IMR-90 (cell line): ENCODE measurements around the gene HRC. TPM values are rescaled to one million over a fixed set of nuclear protein-coding genes. Genes with fewer than 3 reads are reported as not detected.

Source experiments
- ATAC-seq: fragments of 200-7000 bp; cut with Tn5 transposase; 2 replicates; pipeline ENCODE4 v1.9.1; 2020; ENCODE audit warnings: low read depth, mild to moderate bottlenecking, moderate library complexity
- BruUV-seq: library from RNA; stranded (reverse); fragments of 400-500 nt; replicated peaks from 2 replicates; lab custom pipeline; 2021; lab: Mats Ljungman, UMichigan
- CTCF ChIA-PET: fragments of 300-600 bp; formaldehyde crosslinking; extraction: SDS; loops from one replicate; lab custom pipeline; 2021; ENCODE audit warnings: antibody characterized with exemption; lab: Yijun Ruan, JAX
- POLR2A ChIA-PET: fragments of 300-600 bp; sonication (Branson Sonifier 250); formaldehyde crosslinking; loops from one replicate; lab custom pipeline; 2022; ENCODE audit warnings: antibody characterized with exemption; ENCODE audit not compliant: unreplicated experiment; lab: Charles Lee
- DNase-seq: peaks from one replicate; pipeline ENCODE4 v3.0.0; 2013
- H2AFZ ChIP-seq: replicated peaks from 2 replicates; pipeline ENCODE3; 2013; ENCODE audit warnings: low read length, mild to moderate bottlenecking; ENCODE audit not compliant: poor library complexity
- H2AK5ac ChIP-seq: 2 replicates; pipeline ENCODE4 v1.6.1; 2013; ENCODE audit warnings: low read depth, low read length, inconsistent platforms
- H2AK9ac ChIP-seq: replicated peaks from 2 replicates; pipeline ENCODE3; 2013; ENCODE audit warnings: mild to moderate bottlenecking, low read depth, low read length, moderate library complexity; ENCODE audit not compliant: poor library complexity
- H2BK120ac ChIP-seq: 2 replicates; pipeline ENCODE4 v1.6.1; 2013; ENCODE audit warnings: low read depth, low read length, inconsistent platforms
- H2BK15ac ChIP-seq: 3 replicates; pipeline ENCODE4 v1.6.1; 2013; ENCODE audit warnings: low read depth, low read length, inconsistent platforms
- H2BK20ac ChIP-seq: 2 replicates; pipeline ENCODE4 v1.6.1; 2013; ENCODE audit warnings: low read depth, mild to moderate bottlenecking, inconsistent platforms, low read length, moderate library complexity
- H2BK5ac ChIP-seq: 2 replicates; pipeline ENCODE4 v1.6.1; 2013; ENCODE audit warnings: mild to moderate bottlenecking, low read depth, low read length, inconsistent platforms; ENCODE audit not compliant: poor library complexity, severe bottlenecking
- H3K14ac ChIP-seq: replicated peaks from 2 replicates; pipeline ENCODE4 v1.6.1; 2013; ENCODE audit warnings: low read depth, low read length, inconsistent platforms
- H3K18ac ChIP-seq: 2 replicates; pipeline ENCODE4 v1.6.1; 2013; ENCODE audit warnings: low read depth, low read length, control low read depth
- H3K23ac ChIP-seq: 2 replicates; pipeline ENCODE4 v1.6.1; 2013; ENCODE audit warnings: low read depth, low read length, inconsistent platforms
- H3K27ac ChIP-seq: 2 replicates; pipeline ENCODE4 v1.5.1; 2013; ENCODE audit warnings: mild to moderate bottlenecking, control low read depth, low read length; ENCODE audit not compliant: insufficient read depth
- H3K27me3 ChIP-seq: 2 replicates; pipeline ENCODE4 v1.6.1; 2013; ENCODE audit warnings: low read length; ENCODE audit not compliant: control insufficient read depth, insufficient read depth
- H3K36me3 ChIP-seq: 2 replicates; pipeline ENCODE4 v1.6.1; 2013; ENCODE audit warnings: low read length, mixed read lengths; ENCODE audit not compliant: control insufficient read depth, insufficient read depth
- H3K4ac ChIP-seq: 2 replicates; pipeline ENCODE4 v1.6.1; 2013; ENCODE audit warnings: low read depth, low read length, inconsistent platforms
- H3K4me1 ChIP-seq: 2 replicates; pipeline ENCODE4 v1.6.1; 2013; ENCODE audit warnings: low read length, mixed read lengths; ENCODE audit not compliant: control insufficient read depth, insufficient read depth
- H3K4me2 ChIP-seq: 2 replicates; pipeline ENCODE4 v1.6.1; 2013; ENCODE audit warnings: low read depth, mild to moderate bottlenecking, control low read depth, low read length, moderate library complexity
- H3K4me3 ChIP-seq: 2 replicates; pipeline ENCODE4 v1.5.1; 2013; ENCODE audit warnings: low read depth, mild to moderate bottlenecking, control low read depth, low read length, moderate library complexity; ENCODE audit not compliant: insufficient read depth
- H3K56ac ChIP-seq: 2 replicates; pipeline ENCODE4 v1.6.1; 2013; ENCODE audit warnings: low read length, inconsistent platforms; ENCODE audit not compliant: insufficient read depth; ENCODE audit errors: extremely low read depth
- H3K79me1 ChIP-seq, 2 experiments: 2 replicates each; pipeline ENCODE4 v1.6.1; 2013; ENCODE audit warnings: low read length in 2 of 2, inconsistent platforms in 1 of 2, low read depth in 1 of 2
- H3K9ac ChIP-seq: 2 replicates; pipeline ENCODE4 v1.6.1; 2013; ENCODE audit warnings: low read depth, low read length, control low read depth
- H3K9me1 ChIP-seq: 2 replicates; pipeline ENCODE4 v1.6.1; 2013; ENCODE audit warnings: low read length, inconsistent platforms; ENCODE audit not compliant: insufficient read depth
- H3K9me3 ChIP-seq: 2 replicates; pipeline ENCODE4 v1.6.1; 2013; ENCODE audit warnings: low read length; ENCODE audit not compliant: control insufficient read depth, insufficient read depth
- H4K20me1 ChIP-seq: 2 replicates; pipeline ENCODE4 v1.6.1; 2013; ENCODE audit warnings: low read length, inconsistent platforms; ENCODE audit not compliant: insufficient read depth
- H4K5ac ChIP-seq: 2 replicates; pipeline ENCODE4 v1.6.1; 2013; ENCODE audit warnings: mild to moderate bottlenecking, low read depth, low read length, control low read depth
- H4K8ac ChIP-seq, 2 experiments: 2 replicates each; pipeline ENCODE4 v1.6.1; 2013; ENCODE audit warnings: low read depth in 2 of 2, low read length in 2 of 2, control low read depth in 1 of 2, inconsistent platforms in 1 of 2
- H4K91ac ChIP-seq: 2 replicates; pipeline ENCODE4 v1.6.1; 2013; ENCODE audit warnings: low read depth, low read length, inconsistent platforms; ENCODE audit not compliant: insufficient read depth
- BHLHE40 ChIP-seq: fragments of 150-350 bp; IDR thresholded peaks from 2 replicates; pipeline ENCODE4 v1.6.1; 2016; ENCODE audit warnings: mild to moderate bottlenecking, low read depth, low read length
- CEBPB ChIP-seq: IDR thresholded peaks from 2 replicates; pipeline ENCODE4 v1.6.1; 2012; ENCODE audit warnings: low read depth, low read length, improper control_type of control experiment
- CHD1 ChIP-seq: IDR thresholded peaks from 2 replicates; pipeline ENCODE4 v1.6.1; 2012; ENCODE audit warnings: low read depth, low read length, improper control_type of control experiment
- FOS ChIP-seq: fragments of 150-350 bp; IDR thresholded peaks from 2 replicates; pipeline ENCODE4 v1.6.1; 2016; ENCODE audit warnings: low read depth, low read length
- MAFK ChIP-seq: IDR thresholded peaks from 2 replicates; pipeline ENCODE4 v1.6.1; 2012; ENCODE audit warnings: low read depth, low read length, improper control_type of control experiment
- MAZ ChIP-seq: IDR thresholded peaks from 2 replicates; pipeline ENCODE4 v1.6.1; 2012; ENCODE audit warnings: low read depth, mild to moderate bottlenecking, low read length, improper control_type of control experiment, moderate library complexity, borderline replicate concordance
- MXI1 ChIP-seq: IDR thresholded peaks from 2 replicates; pipeline ENCODE4 v1.6.1; 2012; ENCODE audit warnings: low read depth, mild to moderate bottlenecking, low read length, moderate library complexity, borderline replicate concordance
- NFE2L2 ChIP-seq: fragments of 150-350 bp; IDR thresholded peaks from 2 replicates; pipeline ENCODE4 v1.6.1; 2016; ENCODE audit warnings: low read depth, mild to moderate bottlenecking, low read length
- POLR2A ChIP-seq: IDR thresholded peaks from 2 replicates; pipeline ENCODE4 v1.6.1; 2012; ENCODE audit warnings: mild to moderate bottlenecking, low read depth, low read length
- RAD21 ChIP-seq: IDR thresholded peaks from 2 replicates; pipeline ENCODE4 v1.6.1; 2012; ENCODE audit warnings: low read length, improper control_type of control experiment
- RCOR1 ChIP-seq: IDR thresholded peaks from 2 replicates; pipeline ENCODE4 v1.6.1; 2012; ENCODE audit warnings: mild to moderate bottlenecking, low read length, improper control_type of control experiment; ENCODE audit not compliant: insufficient replicate concordance
- RFX5 ChIP-seq: IDR thresholded peaks from 2 replicates; pipeline ENCODE4 v1.8.0; 2012; ENCODE audit warnings: low read depth, mild to moderate bottlenecking, low read length, moderate library complexity
- SMC3 ChIP-seq: fragments of 150-350 bp; IDR thresholded peaks from 2 replicates; pipeline ENCODE4 v1.6.1; 2016; ENCODE audit warnings: low read depth, mild to moderate bottlenecking, antibody characterized with exemption, low read length, moderate library complexity
- USF2 ChIP-seq: fragments of 150-350 bp; IDR thresholded peaks from 2 replicates; pipeline ENCODE4 v1.6.1; 2017; ENCODE audit warnings: mild to moderate bottlenecking, antibody characterized with exemption, low read length, low read depth
- WGBS, 2 experiments: methylation state at CpG; one replicate each; pipeline versions ENCODE4 v1.1.5 to v1.1.7; 2013; ENCODE audit warnings: missing lambda C conversion rate in 2 of 2; ENCODE audit not compliant: insufficient read length in 1 of 2; ENCODE audit errors: extremely low coverage in 2 of 2; 5-methylcytosine and 5-hydroxymethylcytosine counted together
- dilution Hi-C: fragments of 300-500 bp; cut with HindIII; formaldehyde crosslinking; loops from one replicate; pipeline ENCODE4 v1.14.3; 2018; ENCODE audit warnings: low sequenced_read_pairs; ENCODE audit not compliant: unreplicated experiment
- in situ Hi-C: fragments of 300-500 bp; cut with MboI; formaldehyde crosslinking; loops from 3 replicates; pipeline ENCODE4 v1.14.3; 2019; ENCODE audit warnings: low sequenced_read_pairs, inconsistent platforms, mixed read lengths
- intact Hi-C: fragments of 100-400 bp; cut with micrococcal nuclease; formaldehyde crosslinking; loops from 2 replicates; pipeline ENCODE4 v1.10.0; 2022
- polyA plus RNA-seq, 3 experiments: library from polyadenylated mRNA; depleted of rRNA; stranded (reverse); fragments of >200 nt; gene quantifications; 2 replicates each; pipeline ENCODE4 v1.2.3, GENCODE V29; 2012; ENCODE audit warnings: low replicate concordance in 1 of 3
- total RNA-seq: library from RNA; depleted of rRNA; stranded (reverse); fragments of >200 nt; gene quantifications from 2 replicates; pipeline ENCODE4 v1.2.3, GENCODE V29; 2012
- TF ChIP-seq, protein P1 (sequence below): conservative IDR thresholded peaks from 2 replicates; pipeline ENCODE4 v1.5.1; 2012; ENCODE audit warnings: mild to moderate bottlenecking, low read depth, low read length, improper control_type of control experiment
- TF ChIP-seq, protein P2 (sequence below): fragments of 150-350 bp; IDR thresholded peaks from 2 replicates; pipeline ENCODE4 v1.6.1; 2016; ENCODE audit warnings: low read depth, mild to moderate bottlenecking, low read length, moderate library complexity, borderline replicate concordance

HRC gene
- total and polyA plus RNA-seq, 2 of the 4 experiments (the other 2 are of a cell fraction), result 0.03 TPM; not detected in 1

DNA sequence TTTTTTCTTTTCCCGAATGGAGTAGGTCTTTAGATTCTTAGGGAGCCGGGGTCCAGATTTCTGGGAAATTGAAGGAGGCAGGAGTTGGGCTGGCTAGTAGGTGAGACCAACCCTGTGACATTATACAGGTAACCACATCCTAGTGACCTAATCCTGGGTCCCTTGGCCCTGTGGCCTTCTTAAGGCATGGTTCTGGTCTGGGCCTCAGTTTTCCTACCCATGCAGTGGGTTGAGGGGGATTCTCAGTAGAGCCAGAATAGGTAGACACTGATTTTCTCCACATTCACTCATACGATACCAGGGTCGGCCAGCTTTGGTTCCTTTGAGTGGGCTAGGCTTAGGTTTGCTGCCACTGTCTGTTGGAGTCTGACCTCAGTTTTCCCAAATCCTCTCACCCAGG lies 28.6 kb downstream of the HRC start:
- Histone ChIP-seq H3K27me3 (peaks cover 4% of the 10 kb centered on the region), H2BK15ac (no peak overlapping the region), H3K9ac (no peak overlapping the region), H2BK120ac (no peak overlapping the region), H3K18ac (no peak overlapping the region), H4K20me1 (no peaks in the 10 kb centered on the region; the same call in 1 of the 2 replicates), H3K14ac (no peak overlapping the region), H3K9me1 (peaks cover 7% of the 10 kb centered on the region; the same call in 1 of the 2 replicates), H3K27ac (no peak overlapping the region), H2AK5ac (no peak overlapping the region), H4K5ac (no peak overlapping the region), H3K36me3 (no peaks in the 10 kb centered on the region), H3K79me1 (no peaks in the 10 kb centered on the region), H4K8ac (no peak overlapping the region), H3K56ac (no peak overlapping the region), H3K4me3 (no peak overlapping the region), H3K4ac (no peak overlapping the region), H2BK5ac (no peak overlapping the region), H2AFZ (no peak overlapping the region), H3K4me1 (peaks cover 5% of the 10 kb centered on the region; the same call in 1 of the 2 replicates), H3K23ac (no peak overlapping the region), H2BK20ac (no peak overlapping the region), H3K9me3 (no peaks in the 10 kb centered on the region), H2AK9ac (no peak overlapping the region), H4K91ac (no peak overlapping the region), H3K4me2 (no peak overlapping the region)
- BruUV-seq, result no TSS peak
- ATAC-seq (no peak), DNase-seq (no peak)
- in situ Hi-C loops (no loop called here), intact Hi-C loops (no loop called here), dilution Hi-C loops (no loop called here)
- no CpG with 5 or more reads among the region's 4 CpGs for WGBS, 2 experiments
- POLR2A ChIA-PET, result no interaction called here
- CTCF ChIA-PET, result no interaction called here
- TF ChIP-seq RAD21 (no peak), CHD1 (no peak), MAZ (no peak), RCOR1 (no peak), MAFK (no peak), NFE2L2 (no peak), POLR2A (no peak), BHLHE40 (no peak), MXI1 (no peak), CEBPB (no peak), SMC3 (no peak), USF2 (no peak), FOS (no peak), RFX5 (no peak)
- TF ChIP-seq, protein P1, sequence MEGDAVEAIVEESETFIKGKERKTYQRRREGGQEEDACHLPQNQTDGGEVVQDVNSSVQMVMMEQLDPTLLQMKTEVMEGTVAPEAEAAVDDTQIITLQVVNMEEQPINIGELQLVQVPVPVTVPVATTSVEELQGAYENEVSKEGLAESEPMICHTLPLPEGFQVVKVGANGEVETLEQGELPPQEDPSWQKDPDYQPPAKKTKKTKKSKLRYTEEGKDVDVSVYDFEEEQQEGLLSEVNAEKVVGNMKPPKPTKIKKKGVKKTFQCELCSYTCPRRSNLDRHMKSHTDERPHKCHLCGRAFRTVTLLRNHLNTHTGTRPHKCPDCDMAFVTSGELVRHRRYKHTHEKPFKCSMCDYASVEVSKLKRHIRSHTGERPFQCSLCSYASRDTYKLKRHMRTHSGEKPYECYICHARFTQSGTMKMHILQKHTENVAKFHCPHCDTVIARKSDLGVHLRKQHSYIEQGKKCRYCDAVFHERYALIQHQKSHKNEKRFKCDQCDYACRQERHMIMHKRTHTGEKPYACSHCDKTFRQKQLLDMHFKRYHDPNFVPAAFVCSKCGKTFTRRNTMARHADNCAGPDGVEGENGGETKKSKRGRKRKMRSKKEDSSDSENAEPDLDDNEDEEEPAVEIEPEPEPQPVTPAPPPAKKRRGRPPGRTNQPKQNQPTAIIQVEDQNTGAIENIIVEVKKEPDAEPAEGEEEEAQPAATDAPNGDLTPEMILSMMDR, result no peak
- TF ChIP-seq, protein P2, sequence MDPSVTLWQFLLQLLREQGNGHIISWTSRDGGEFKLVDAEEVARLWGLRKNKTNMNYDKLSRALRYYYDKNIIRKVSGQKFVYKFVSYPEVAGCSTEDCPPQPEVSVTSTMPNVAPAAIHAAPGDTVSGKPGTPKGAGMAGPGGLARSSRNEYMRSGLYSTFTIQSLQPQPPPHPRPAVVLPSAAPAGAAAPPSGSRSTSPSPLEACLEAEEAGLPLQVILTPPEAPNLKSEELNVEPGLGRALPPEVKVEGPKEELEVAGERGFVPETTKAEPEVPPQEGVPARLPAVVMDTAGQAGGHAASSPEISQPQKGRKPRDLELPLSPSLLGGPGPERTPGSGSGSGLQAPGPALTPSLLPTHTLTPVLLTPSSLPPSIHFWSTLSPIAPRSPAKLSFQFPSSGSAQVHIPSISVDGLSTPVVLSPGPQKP, result no peak
